ENCODE measurements around the gene FADS6.
A peak's percentile ranks its signal among the peaks of the same experiment; 100 is the strongest.
"Not testable (repeated sequence)": the region's sequence is repeated elsewhere in the genome, so short reads cannot be mapped to it uniquely, and the experiment has no call there.

FADS6 gene

GRCh38 chr17:74883241-74883745, 10.1 kb downstream of the FADS6 start:
- DNase-seq = no peak

GRCh38 chr17:74882517-74883240, 10.8 kb downstream of the FADS6 start:
- no peak for DNase-seq

- DNase-seq = no peak
Observed at GRCh38 chr17:74881073-74881472, 12.4 kb downstream of the FADS6 start.

GRCh38 chr17:74879308-74879707, 14.1 kb downstream of the FADS6 start:
- DNase-seq = no peak

GRCh38 chr17:74878658-74879057, 14.8 kb downstream of the FADS6 start:
- DNase-seq = no peak

- no peak for DNase-seq
Observed at GRCh38 chr17:74877592-74878548, 15.6 kb downstream of the FADS6 start.

GRCh38 chr17:74875977-74876593, 17.3 kb downstream of the FADS6 start:
- DNase-seq = no peak

- no peak for DNase-seq
Observed at GRCh38 chr17:74875155-74875976, 18.1 kb downstream of the FADS6 start.

GRCh38 chr17:74874615-74875037, 18.8 kb downstream of the FADS6 start:
- DNase-seq = no peak

- no peak for DNase-seq
Observed at GRCh38 chr17:74873874-74874614, 19.4 kb downstream of the FADS6 start.

- DNase-seq = peak; percentile 99 to 100
Observed at GRCh38 chr17:74873037-74873873, 20.2 kb downstream of the FADS6 start.

GRCh38 chr17:74872313-74873036, 21.0 kb downstream of the FADS6 start, which contains the start of gene FDXR:
Gene FDXR, minus strand, starts transcription at chr17:74872994. Its CDS starts 50 bp downstream, at chr17:74872944.
- no peak for DNase-seq

GRCh38 chr17:74871356-74872076, 21.9 kb downstream of the FADS6 start:
- no peak for DNase-seq

- DNase-seq = no peak
Observed at GRCh38 chr17:74870512-74870911, 22.9 kb downstream of the FADS6 start.

- DNase-seq = not testable (repeated sequence)
Observed at GRCh38 chr17:74870028-74870427, 23.4 kb downstream of the FADS6 start.

- no peak for DNase-seq
Observed at GRCh38 chr17:74868908-74869255, 24.6 kb downstream of the FADS6 start.

- no peak for DNase-seq
Observed at GRCh38 chr17:74868251-74868907, 25.1 kb downstream of the FADS6 start.

GRCh38 chr17:74866198-74866835, 27.1 kb downstream of the FADS6 start:
- no peak for DNase-seq
